ENCODE measurements around the gene PRAMEF6.
"Not testable (repeated sequence)": the region's sequence is repeated elsewhere in the genome, so short reads cannot be mapped to it uniquely, and the experiment has no call there.

- not testable (repeated sequence) for TF ChIP-seq CTCF (IDR thresholded peaks at IDR 0.05); POLR2A (IDR thresholded peaks at IDR 0.05); POLR2AphosphoS5 (IDR thresholded peaks at IDR 0.05; ENCODE audit: insufficient read depth in 1 of 2, low read depth in 1 of 2)
Measured at GRCh38 chr1:12924368-12924767, 23.0 kb downstream of the PRAMEF6 start.

All from vagina (tissue), 2 donors.